CD4-positive, alpha-beta T cell (primary cell): ENCODE measurements around the gene CCDC74B. TPM values are rescaled to one million over a fixed set of nuclear protein-coding genes. Genes with fewer than 3 reads are reported as not detected.
"Not testable (repeated sequence)": the region's sequence is repeated elsewhere in the genome, so short reads cannot be mapped to it uniquely, and the experiment has no call there.

ENCODE experiments used
- ATAC-seq: fragments of 200-7000 bp; cut with Tn5 transposase; one replicate; pipeline ENCODE4 v1.10.0; 2022; ENCODE audit warnings: mild to moderate bottlenecking; ENCODE audit not compliant: poor library complexity
- CTCF ChIA-PET: fragments of 350-600 bp; sonication (Branson Sonifier 250); formaldehyde crosslinking; loops from one replicate; lab custom pipeline; 2021; ENCODE audit warnings: antibody characterized with exemption, inconsistent platforms; lab: Charles Lee
- POLR2A ChIA-PET: fragments of 350-600 bp; sonication (Branson Sonifier 250); formaldehyde crosslinking; loops from one replicate; lab custom pipeline; 2021; ENCODE audit warnings: antibody characterized with exemption, inconsistent platforms; lab: Charles Lee
- DNase-seq, 14 experiments: peaks; one replicate each; pipeline ENCODE4 v3.0.0-alpha.2; 2013 to 2020; ENCODE audit warnings: mixed read lengths in 2 of 14
- H3K27ac ChIP-seq, 2 donors: one replicate each; pipeline versions ENCODE4 v1.5.1 to v1.7.0; 2013; ENCODE audit warnings: low read length in 2 of 2, low read depth in 1 of 2, mild to moderate bottlenecking in 1 of 2
- H3K27me3 ChIP-seq, 2 experiments: 1 replicate in 1 of 2; 2 replicates in 1 of 2; pipeline versions ENCODE4 v1.6.1 to v1.7.0; 2013; ENCODE audit warnings: low read length in 2 of 2, control low read depth in 1 of 2, mild to moderate bottlenecking in 1 of 2, moderate library complexity in 1 of 2; ENCODE audit not compliant: insufficient read depth in 2 of 2, control insufficient read depth in 1 of 2
- H3K36me3 ChIP-seq: one replicate; pipeline ENCODE4 v1.6.1; 2013; ENCODE audit warnings: low read length, control low read depth; ENCODE audit not compliant: insufficient read depth
- H3K4me1 ChIP-seq: one replicate; pipeline ENCODE4 v1.6.1; 2013; ENCODE audit warnings: low read length, control low read depth; ENCODE audit not compliant: insufficient read depth
- H3K4me3 ChIP-seq: one replicate; pipeline ENCODE4 v1.5.1; 2013; ENCODE audit warnings: mild to moderate bottlenecking, low read length, moderate library complexity
- H3K9me3 ChIP-seq, 2 experiments: 1 replicate in 1 of 2; 2 replicates in 1 of 2; pipeline versions ENCODE4 v1.6.1 to v1.7.0; 2013; ENCODE audit warnings: low read length in 2 of 2, mild to moderate bottlenecking in 2 of 2, control low read depth in 1 of 2, moderate library complexity in 1 of 2; ENCODE audit not compliant: control insufficient read depth in 1 of 2, insufficient read depth in 1 of 2
- H3K27ac Mint-ChIP-seq: one replicate; pipeline ENCODE4 v1.8.0; 2020; ENCODE audit warnings: mixed read lengths
- H3K27me3 Mint-ChIP-seq: one replicate; pipeline ENCODE4 v1.8.0; 2021; ENCODE audit warnings: mixed read lengths
- H3K36me3 Mint-ChIP-seq: one replicate; pipeline ENCODE4 v1.8.0; 2021; ENCODE audit warnings: low read depth, mixed read lengths
- H3K4me1 Mint-ChIP-seq: one replicate; pipeline ENCODE4 v1.8.0; 2021; ENCODE audit warnings: low read depth, mixed read lengths
- H3K4me3 Mint-ChIP-seq: one replicate; pipeline ENCODE4 v1.8.0; 2020; ENCODE audit warnings: mild to moderate bottlenecking, mixed read lengths
- H3K9me3 Mint-ChIP-seq: one replicate; pipeline ENCODE4 v1.8.0; 2020; ENCODE audit warnings: mixed read lengths
- CTCF ChIP-seq: fragments of 200-600 bp; IDR thresholded peaks from one replicate; pipeline ENCODE4 v1.8.0; 2022; ENCODE audit warnings: antibody characterized with exemption, mild to moderate bottlenecking
- intact Hi-C, 2 experiments: fragments of 100-400 bp; cut with DNase I in 1 of 2; cut with micrococcal nuclease in 1 of 2; formaldehyde crosslinking; loops; one replicate each; pipeline versions ENCODE4 v1.15.1 to v1.9.0; 2023 to 2025; cut with DNase I, micrococcal nuclease
- total RNA-seq, 174 experiments: library from RNA in 2 of 174; stranded (reverse) in 2 of 174; gene quantifications; one replicate each; pipeline ENCODE4 v1.2.3 and lab custom pipeline; 2021 to 2026

The CCDC74B gene
- total RNA-seq, 2 experiments from 2014 or later = 0.38 to 0.56 TPM

GRCh38 chr2:130181880-130182682, 37.2 kb upstream of the CCDC74B start, which contains the start of gene MZT2B:
MZT2B (plus strand) TSS chr2:130182262; CDS start chr2:130182283, 21 bp downstream.
- not testable (repeated sequence) for H3K36me3 ChIP-seq, H3K9me3 ChIP-seq, H3K9me3 Mint-ChIP-seq, H3K27me3 ChIP-seq, H3K27me3 Mint-ChIP-seq
- CTCF ChIA-PET = interaction anchor here (1.2 to 2.0 kb wide), 2 partner anchors 160 to 1311 kb away, joined by 3 to 23 read pairs; partner anchors contain the start of gene IMP4
- H3K4me1 ChIP-seq = peaks cover 32% of the 10 kb centered on the region
- ATAC-seq (peak; percentile 74), DNase-seq (peak; percentile 82 to 95 (median 89))
- peak within 1 kb of the TSS; percentile 98 for H3K4me3 Mint-ChIP-seq
- peak; percentile 81 for TF ChIP-seq CTCF
- intact Hi-C loops = loop anchor here (2.0 to 10.0 kb wide), 8 partner anchors 151 to 1310 kb away; partner anchors contain the start of genes FAM168B (in 1 of the 2), GPR148 (in 1 of the 2), IMP4 (in 1 of the 2) and MZT2A (in 1 of the 2)
- H3K27ac ChIP-seq = peak within 1 kb of the TSS; percentile 75 to 89
- H3K4me1 Mint-ChIP-seq = peaks cover 26% of the 10 kb centered on the region
- H3K4me3 ChIP-seq = peak within 1 kb of the TSS; percentile 66
- POLR2A ChIA-PET = interaction anchor here (0.6 to 3.3 kb wide), 10 partner anchors 151 to 1311 kb away, joined by 3 to 110 read pairs (median 5); partner anchors contain the start of genes FAM168B and IMP4
- H3K36me3 Mint-ChIP-seq = peaks cover 14% of the 10 kb centered on the region
- peak within 1 kb of the TSS; percentile 99 for H3K27ac Mint-ChIP-seq

- DNase-seq (peak; percentile 97 to 99 (median 98)), ATAC-seq (peak; percentile 76)
- Mint-ChIP-seq H3K27me3 (no peaks in the 10 kb centered on the region), H3K36me3 (peaks cover 18% of the 10 kb centered on the region), H3K27ac (peak within 1 kb of the TSS; percentile 99), H3K9me3 (no peaks in the 10 kb centered on the region), H3K4me3 (peak within 1 kb of the TSS; percentile 98), H3K4me1 (peaks cover 26% of the 10 kb centered on the region)
- TF ChIP-seq CTCF = no peak
- intact Hi-C loops = loop anchor here (2.0 to 10.0 kb wide), 8 partner anchors 151 to 1311 kb away; partner anchors contain the start of genes FAM168B (in 1 of the 2), GPR148 (in 1 of the 2), IMP4 (in 1 of the 2) and MZT2A (in 1 of the 2)
- H3K27me3 ChIP-seq = no peaks in the 10 kb centered on the region
- H3K27ac ChIP-seq = peak within 1 kb of the TSS; percentile 75 to 89
- H3K4me1 ChIP-seq = peaks cover 32% of the 10 kb centered on the region
- ChIA-PET POLR2A (interaction anchor here (0.6 to 3.3 kb wide), 10 partner anchors 151 to 1312 kb away, joined by 3 to 110 read pairs (median 5); partner anchors contain the start of genes FAM168B and IMP4), CTCF (interaction anchor here (0.7 to 2.0 kb wide), 4 partner anchors 10 to 1311 kb away, joined by 3 to 23 read pairs (median 3); partner anchors contain the start of gene IMP4)
- peak within 1 kb of the TSS; percentile 66 for H3K4me3 ChIP-seq
- H3K36me3 ChIP-seq = peaks cover 2% of the 10 kb centered on the region
- H3K9me3 ChIP-seq = no peaks in the 10 kb centered on the region
Measured at GRCh38 chr2:130181325-130181879, 36.5 kb upstream of the CCDC74B start, which contains the start of gene SMPD4. SMPD4 (minus strand) TSS chr2:130181602; CDS start chr2:130176592, 5,010 bp downstream.

GRCh38 chr2:130180404-130181324, 35.8 kb upstream of the CCDC74B start:
- Mint-ChIP-seq H3K27ac (peak overlapping the region; percentile 99), H3K36me3 (peaks cover 24% of the 10 kb centered on the region), H3K4me3 (peak overlapping the region; percentile 98), H3K4me1 (peaks cover 26% of the 10 kb centered on the region)
- CTCF ChIA-PET = interaction anchor here (0.6 to 2.0 kb wide), 4 partner anchors 10 to 305 kb away, joined by 3 to 23 read pairs (median 4); partner anchors contain the start of gene IMP4
- not testable (repeated sequence) for H3K36me3 ChIP-seq, DNase-seq, H3K9me3 Mint-ChIP-seq, H3K9me3 ChIP-seq, ATAC-seq, H3K27me3 Mint-ChIP-seq, H3K27me3 ChIP-seq
- Histone ChIP-seq H3K4me3 (peak overlapping the region; percentile 66), H3K4me1 (peaks cover 32% of the 10 kb centered on the region), H3K27ac (peak overlapping the region; percentile 75 to 89)
- POLR2A ChIA-PET = interaction anchor here (0.8 to 3.3 kb wide), 9 partner anchors 152 to 1312 kb away, joined by 3 to 110 read pairs (median 5); partner anchors contain the start of genes FAM168B and IMP4
- intact Hi-C loops = loop anchor here (2.0 to 10.0 kb wide), 8 partner anchors 152 to 1312 kb away; partner anchors contain the start of genes FAM168B (in 1 of the 2), GPR148 (in 1 of the 2), IMP4 (in 1 of the 2) and MZT2A (in 1 of the 2)

- H3K4me1 ChIP-seq, H3K9me3 ChIP-seq, DNase-seq, H3K27me3 Mint-ChIP-seq, H3K27ac Mint-ChIP-seq, POLR2A ChIA-PET, H3K27ac ChIP-seq, intact Hi-C loops, ATAC-seq, CTCF ChIA-PET, H3K27me3 ChIP-seq, H3K9me3 Mint-ChIP-seq, H3K4me3 ChIP-seq, H3K4me3 Mint-ChIP-seq: not testable (repeated sequence)
- Mint-ChIP-seq H3K36me3 (peaks cover 58% of the 10 kb centered on the region), H3K4me1 (peaks cover 12% of the 10 kb centered on the region)
- peaks cover 34% of the 10 kb centered on the region for H3K36me3 ChIP-seq
Measured at GRCh38 chr2:130174866-130175265, 30.0 kb upstream of the CCDC74B start.
